ENCODE measurements around the gene SFXN2. TPM values are rescaled to one million over a fixed set of nuclear protein-coding genes. Genes with fewer than 3 reads are reported as not detected.
A peak's percentile ranks its signal among the peaks of the same experiment; 100 is the strongest.

Gene SFXN2
- total RNA-seq, 1 donor from 2014 or later: 1.6 TPM

- no peaks in the 10 kb centered on the region for H3K36me3 ChIP-seq
- H3K4me3 ChIP-seq: no peak overlapping the region
- H3K27me3 ChIP-seq (ENCODE audit: low read depth): no peaks in the 10 kb centered on the region
- DNase-seq: no peak
- H3K4me1 ChIP-seq: peaks cover 94% of the 10 kb centered on the region
- H3K9me3 ChIP-seq (replicated peaks): no peaks in the 10 kb centered on the region
- peak overlapping the region; percentile 99 for H3K27ac ChIP-seq (replicated peaks)
- intact Hi-C loops (cut with micrococcal nuclease): no loop called here
- no peak for TF ChIP-seq CTCF (IDR thresholded peaks at IDR 0.05; ENCODE audit: borderline replicate concordance)
Observed at GRCh38 chr10:102773320-102773719, 58.9 kb downstream of the SFXN2 start.

- Histone ChIP-seq H3K27me3 (ENCODE audit: low read depth) (no peaks in the 10 kb centered on the region), H3K9me3 (replicated peaks) (no peaks in the 10 kb centered on the region), H3K4me1 (peaks cover 98% of the 10 kb centered on the region), H3K4me3 (peak overlapping the region; percentile 74), H3K36me3 (no peaks in the 10 kb centered on the region), H3K27ac (replicated peaks) (peak overlapping the region; percentile 99)
- no peak for TF ChIP-seq CTCF (IDR thresholded peaks at IDR 0.05; ENCODE audit: borderline replicate concordance)
- intact Hi-C loops (cut with micrococcal nuclease): no loop called here
- DNase-seq: peak; percentile 35
Observed at GRCh38 chr10:102773986-102774385, 59.5 kb downstream of the SFXN2 start.

GRCh38 chr10:102775201-102775934, 60.9 kb downstream of the SFXN2 start:
- peaks cover 98% of the 10 kb centered on the region for H3K4me1 ChIP-seq

GRCh38 chr10:102775935-102776669, 61.7 kb downstream of the SFXN2 start:
- Histone ChIP-seq H3K36me3 (no peaks in the 10 kb centered on the region), H3K4me1 (peaks cover 98% of the 10 kb centered on the region), H3K27me3 (ENCODE audit: low read depth) (no peaks in the 10 kb centered on the region), H3K27ac (replicated peaks) (peak overlapping the region; percentile 99), H3K9me3 (replicated peaks) (no peaks in the 10 kb centered on the region), H3K4me3 (peak overlapping the region; percentile 74)
- peak; percentile 89 for DNase-seq
- intact Hi-C loops (cut with micrococcal nuclease): no loop called here
- TF ChIP-seq CTCF (IDR thresholded peaks at IDR 0.05; ENCODE audit: borderline replicate concordance): no peak

More at GRCh38 chr10:102775201-102775934, 60.9 kb downstream of the SFXN2 start:
- Histone ChIP-seq H3K36me3 (no peaks in the 10 kb centered on the region), H3K27me3 (ENCODE audit: low read depth) (no peaks in the 10 kb centered on the region), H3K4me3 (peak overlapping the region; percentile 74), H3K27ac (replicated peaks) (peak overlapping the region; percentile 99), H3K9me3 (replicated peaks) (no peaks in the 10 kb centered on the region)
- TF ChIP-seq CTCF (IDR thresholded peaks at IDR 0.05; ENCODE audit: borderline replicate concordance): no peak
- intact Hi-C loops (cut with micrococcal nuclease): no loop called here
- peak; percentile 78 for DNase-seq

- Histone ChIP-seq H3K9me3 (replicated peaks) (no peaks in the 10 kb centered on the region), H3K27ac (replicated peaks) (peak overlapping the region; percentile 99), H3K36me3 (no peaks in the 10 kb centered on the region), H3K4me1 (peaks cover 100% of the 10 kb centered on the region), H3K4me3 (peak overlapping the region; percentile 74), H3K27me3 (ENCODE audit: low read depth) (no peaks in the 10 kb centered on the region)
- DNase-seq: peak; percentile 84
- intact Hi-C loops (cut with micrococcal nuclease): no loop called here
- no peak for TF ChIP-seq CTCF (IDR thresholded peaks at IDR 0.05; ENCODE audit: borderline replicate concordance)
Observed at GRCh38 chr10:102776779-102777456, 62.5 kb downstream of the SFXN2 start.

Measured in left ventricle myocardium inferior (tissue), 1 donor.